K562 (cell line): ENCODE results near the gene OVOL3. TPM values are rescaled to one million over a fixed set of nuclear protein-coding genes. Genes with fewer than 3 reads are reported as not detected.

Experiments used
- ATAC-seq: fragments of 200-7000 bp; cut with Tn5 transposase; 3 replicates; pipeline ENCODE4 v1.9.1; 2020; ENCODE audit warnings: moderate library complexity
- BruUV-seq: library from RNA; stranded (reverse); fragments of 400-500 nt; replicated peaks from 2 replicates; lab custom pipeline; 2021; lab: Mats Ljungman, UMichigan
- CTCF ChIA-PET: fragments of 300-600 bp; formaldehyde crosslinking; extraction: SDS; loops from one replicate; lab custom pipeline; 2021; ENCODE audit warnings: low intra/inter-chr PET ratio; lab: Yijun Ruan, JAX
- POLR2A ChIA-PET: fragments of 300-600, 350-650 bp; sonication (Branson Sonifier 250); formaldehyde crosslinking; extraction: SDS; loops from one replicate; lab custom pipeline; 2021; ENCODE audit warnings: antibody characterized with exemption, inconsistent platforms; lab: Yijun Ruan, JAX
- DNase-seq, 4 experiments: peaks; one replicate each; pipeline versions ENCODE4 v3.0.0 to v3.0.0-alpha.2; 2011 to 2018; ENCODE audit warnings: low spot score in 3 of 4, mixed read lengths in 3 of 4; ENCODE audit errors: extremely low read depth in 1 of 4
- FAIRE-seq: peaks from 2 replicates; lab custom pipeline; 2011; peaks lifted over from hg19 to GRCh38; lab: Jason Lieb, UNC
- H2AFZ ChIP-seq: 2 replicates; pipeline ENCODE4 v1.6.0; 2011; ENCODE audit warnings: low read depth, low read length, control low read depth, inconsistent platforms
- H3K27ac ChIP-seq: fragments of 200-600 bp; 3 replicates; pipeline ENCODE4 v1.8.0; 2011; ENCODE audit warnings: low read depth, mild to moderate bottlenecking, control low read depth, inconsistent platforms, low read length, moderate library complexity, mixed read lengths; ENCODE audit errors: extremely low read depth
- H3K27me3 ChIP-seq, 2 experiments: fragments of 300-600 bp in 1 of 2; 2 replicates in 1 of 2; 3 replicates in 1 of 2; pipeline versions ENCODE4 v1.6.0 to v1.8.0; 2011; ENCODE audit warnings: inconsistent platforms in 2 of 2, low read length in 2 of 2, mild to moderate bottlenecking in 1 of 2, mixed read lengths in 1 of 2, moderate library complexity in 1 of 2; ENCODE audit not compliant: control insufficient read depth in 2 of 2, insufficient read depth in 2 of 2
- H3K36me3 ChIP-seq: fragments of 300-600 bp; 3 replicates; pipeline ENCODE4 v1.8.0; 2011; ENCODE audit warnings: mild to moderate bottlenecking, low read length, inconsistent platforms; ENCODE audit not compliant: control insufficient read depth, insufficient read depth
- H3K4me1 ChIP-seq, 2 experiments: fragments of 200-600 bp in 1 of 2; replicated peaks in 1 of 2; 2 replicates in 1 of 2; 3 replicates in 1 of 2; pipeline versions ENCODE4 v1.5.1 to v1.8.0; 2011; ENCODE audit warnings: inconsistent platforms in 2 of 2, low read length in 2 of 2, mild to moderate bottlenecking in 1 of 2, mixed read lengths in 1 of 2, moderate library complexity in 1 of 2; ENCODE audit not compliant: control insufficient read depth in 2 of 2, insufficient read depth in 2 of 2
- H3K4me2 ChIP-seq: 2 replicates; pipeline ENCODE4 v1.6.1; 2011; ENCODE audit warnings: low read length, control low read depth, inconsistent platforms, mixed read lengths; ENCODE audit not compliant: insufficient read depth
- H3K4me3 ChIP-seq: fragments of 200-600 bp; sonication (generic), shearing (Covaris generic); 2 replicates; pipeline ENCODE4 v1.5.1; 2016; ENCODE audit warnings: control low read depth, inconsistent platforms
- H3K79me2 ChIP-seq: fragments of 200-600 bp; 3 replicates; pipeline ENCODE4 v1.8.0; 2011; ENCODE audit warnings: low read length, inconsistent platforms; ENCODE audit not compliant: control insufficient read depth, insufficient read depth
- H3K9ac ChIP-seq, 2 experiments: 2 replicates each; pipeline versions ENCODE4 v1.6.0 to v1.6.1; 2011; ENCODE audit warnings: low read depth in 2 of 2, low read length in 2 of 2, control low read depth in 1 of 2, inconsistent platforms in 1 of 2, mild to moderate bottlenecking in 1 of 2, mixed read lengths in 1 of 2; ENCODE audit not compliant: insufficient read depth in 1 of 2
- H3K9me1 ChIP-seq: one replicate; pipeline ENCODE4 v1.6.0; 2011; ENCODE audit warnings: inconsistent platforms, mild to moderate bottlenecking, low read length, moderate library complexity; ENCODE audit not compliant: control insufficient read depth, insufficient read depth
- H3K9me3 ChIP-seq: replicated peaks from 2 replicates; pipeline ENCODE4 v1.5.1; 2011; ENCODE audit warnings: low read depth, low read length, inconsistent platforms; ENCODE audit not compliant: control insufficient read depth, insufficient read depth
- H4K20me1 ChIP-seq: replicated peaks from 2 replicates; pipeline ENCODE4 v1.6.1; 2011; ENCODE audit warnings: low read length, inconsistent platforms, mixed read lengths; ENCODE audit not compliant: control insufficient read depth, insufficient read depth
- ARID2 ChIP-seq: fragments of 450-650 bp; IDR thresholded peaks from 2 replicates; pipeline ENCODE4 v1.6.1; 2017; ENCODE audit warnings: antibody characterized with exemption, mild to moderate bottlenecking
- CBFA2T2 ChIP-seq: fragments of 450-650 bp; conservative IDR thresholded peaks from 2 replicates; pipeline ENCODE4 v1.6.1; 2017; ENCODE audit warnings: mild to moderate bottlenecking
- CEBPB ChIP-seq: fragments of 450-650 bp; IDR thresholded peaks from 2 replicates; pipeline ENCODE4 v1.6.1; 2016; ENCODE audit warnings: missing genetic modification characterization, missing compliant biosample characterization
- DIDO1 ChIP-seq: fragments of 450-650 bp; IDR thresholded peaks from 2 replicates; pipeline ENCODE4 v1.6.1; 2016; ENCODE audit warnings: low read depth, missing biosample characterization, missing genetic modification characterization
- FOXA1 ChIP-seq: fragments of 450-650 bp; IDR thresholded peaks from 2 replicates; pipeline ENCODE4 v1.6.1; 2016; ENCODE audit warnings: mild to moderate bottlenecking, borderline replicate concordance
- FOXA3 ChIP-seq, 2 experiments: fragments of 450-650 bp in 1 of 2; sonication (generic) in 1 of 2; formaldehyde crosslinking; IDR thresholded peaks in 1 of 2; conservative IDR thresholded peaks in 1 of 2; 2 replicates each; pipeline versions ENCODE4 v1.4.0 to v1.8.0; 2020 to 2022; ENCODE audit warnings: mild to moderate bottlenecking in 2 of 2, missing genetic modification reagents in 1 of 2
- RAD21 ChIP-seq, 2 experiments: fragments of 250-450 bp in 1 of 2; fragments of 450-650 bp in 1 of 2; sonication (Bioruptor Pico) in 1 of 2; formaldehyde crosslinking in 1 of 2; IDR thresholded peaks in 1 of 2; conservative IDR thresholded peaks in 1 of 2; 2 replicates each; pipeline versions ENCODE4 v1.4.0 to v1.8.0; 2020 to 2022; ENCODE audit warnings: mild to moderate bottlenecking in 2 of 2, moderate library complexity in 1 of 2
- SAFB2 ChIP-seq: fragments of 200-400 bp; formaldehyde crosslinking; IDR thresholded peaks from 2 replicates; pipeline ENCODE4 v1.6.1; 2018; ENCODE audit warnings: borderline replicate concordance, low read length, low read depth, moderate library complexity; ENCODE audit not compliant: severe bottlenecking
- SREBF2 ChIP-seq: sonication (generic); formaldehyde crosslinking; IDR thresholded peaks from 2 replicates; pipeline ENCODE4 v1.4.0; 2020; ENCODE audit warnings: mild to moderate bottlenecking, missing genetic modification reagents
- SRSF3 ChIP-seq: fragments of 200-400 bp; formaldehyde crosslinking; IDR thresholded peaks from 2 replicates; pipeline ENCODE4 v1.6.1; 2016; ENCODE audit warnings: mild to moderate bottlenecking, low read length, moderate library complexity; ENCODE audit not compliant: insufficient read depth
- STAT6 ChIP-seq: sonication (generic); formaldehyde crosslinking; IDR thresholded peaks from 2 replicates; pipeline ENCODE4 v1.8.1; 2023; ENCODE audit warnings: mild to moderate bottlenecking, missing genetic modification reagents
- YY1 ChIP-seq, 3 experiments: IDR thresholded peaks; 2 replicates each; pipeline ENCODE4 v1.6.1; 2011; ENCODE audit warnings: low read length in 2 of 3, mild to moderate bottlenecking in 2 of 3, moderate library complexity in 2 of 3, borderline replicate concordance in 1 of 3, control low read depth in 1 of 3, low read depth in 1 of 3; ENCODE audit not compliant: insufficient read depth in 3 of 3, insufficient replicate concordance in 2 of 3, control insufficient read depth in 1 of 3, insufficient read length in 1 of 3; ENCODE audit errors: extremely low read depth in 1 of 3
- ZC3H11A ChIP-seq: IDR thresholded peaks from 2 replicates; pipeline ENCODE4 v1.6.1; 2012; ENCODE audit warnings: low read depth, low read length, improper control_type of control experiment
- ZNF24 ChIP-seq: fragments of 450-650 bp; IDR thresholded peaks from 2 replicates; pipeline ENCODE4 v1.6.1; 2016
- ZNF408 ChIP-seq: fragments of 250-450 bp; sonication (Bioruptor Pico); IDR thresholded peaks from 2 replicates; pipeline ENCODE4 v1.4.0; 2020; ENCODE audit warnings: low read depth, mild to moderate bottlenecking, moderate library complexity
- ZNF518B ChIP-seq: fragments of 250-450 bp; sonication (Bioruptor Pico); IDR thresholded peaks from 2 replicates; pipeline ENCODE4 v1.5.0; 2021; ENCODE audit warnings: mild to moderate bottlenecking, moderate library complexity
- ZNF717 ChIP-seq: fragments of 250-450 bp; sonication (Bioruptor Pico); IDR thresholded peaks from 2 replicates; pipeline ENCODE4 v1.5.0; 2021
- WGBS: fragments of 100-300 bp; shearing (Covaris generic); methylation state at CpG from one replicate; pipeline ENCODE4 v1.1.6; 2016; ENCODE audit warnings: low coverage, mixed read lengths; ENCODE audit not compliant: insufficient coverage; ENCODE audit errors: missing lambda C conversion rate; 5-methylcytosine and 5-hydroxymethylcytosine counted together
- in situ Hi-C: fragments of 300-500 bp; cut with MboI; formaldehyde crosslinking; loops from 4 replicates; pipeline ENCODE4 v1.15.0; 2018; ENCODE audit warnings: inconsistent platforms, mixed read lengths
- intact Hi-C: fragments of 100-400 bp; cut with micrococcal nuclease; formaldehyde crosslinking; loops from 2 replicates; pipeline ENCODE4 v1.14.2; 2022
- polyA plus RNA-seq, 8 experiments: library from polyadenylated mRNA; depleted of rRNA in 4 of 8; stranded (reverse) in 5 of 8; unstranded in 3 of 8; fragments of >200 nt; fragmentation: Nextera tagmentation in 2 of 8; fragmentation: Illumina TruSeq in 1 of 8; extraction: Ambion mirVana in 2 of 8; extraction: Trizol in 1 of 8; gene quantifications; 2 replicates each; pipeline versions ENCODE4 v1.2.1 to v1.2.3, GENCODE V29; 2011 to 2014; ENCODE audit warnings: inconsistent platforms in 1 of 8, missing spikeins in 1 of 8
- total RNA-seq, 7 experiments: library from RNA; depleted of rRNA in 6 of 7; stranded (reverse); fragments of >200 nt in 6 of 7; fragmentation: Illumina TruSeq in 2 of 7; extraction: Trizol in 2 of 7; gene quantifications; 2 replicates each; pipeline versions ENCODE4 v1.2.1 to v1.2.3, GENCODE V29; 2011 to 2021; ENCODE audit warnings: low replicate concordance in 1 of 7

Gene OVOL3
- total and polyA plus RNA-seq, 9 of the 15 experiments (the other 6 are each of a cell fraction or from before 2014, with no cell fraction given), result not detected

DNA sequence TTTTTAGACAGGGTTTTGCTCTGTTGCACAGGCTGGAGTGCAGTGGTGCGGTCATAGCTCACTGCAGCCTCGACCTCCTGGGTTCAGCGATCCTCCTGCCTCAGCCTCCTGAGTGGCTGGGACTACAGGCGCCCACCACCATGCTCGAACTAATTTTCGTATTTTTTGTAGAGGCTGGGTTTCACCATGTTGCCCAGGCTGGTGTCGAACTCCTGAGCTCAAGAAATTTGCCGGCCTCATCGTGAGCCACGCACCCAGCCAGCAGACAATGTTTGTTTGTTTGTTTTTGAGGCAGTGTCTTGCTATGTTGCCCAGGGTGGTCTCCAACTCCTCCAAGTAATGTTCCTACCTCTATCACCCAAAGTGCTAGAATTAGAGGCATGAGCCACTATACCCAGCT, 42.2 kb downstream of the OVOL3 start:
- intact Hi-C loops, result no loop called here
- H3K9me1 ChIP-seq, result no peaks in the 10 kb centered on the region
- H3K9me3 ChIP-seq, result no peaks in the 10 kb centered on the region
- no peaks in the 10 kb centered on the region for H3K27me3 ChIP-seq
- POLR2A ChIA-PET, result interaction anchor here (0.6 to 1.7 kb wide), 4 partner anchors 36 to 210 kb away, joined by 3 to 4 read pairs (median 4); partner anchors contain the start of genes ZNF146 and ZNF565
- in situ Hi-C loops, result no loop called here
- peaks cover 0 to 13% of the 10 kb centered on the region in 2 experiments; a peak in 2 of 5 replicates for H3K4me1 ChIP-seq
- no peak overlapping the region for H3K27ac ChIP-seq
- H2AFZ ChIP-seq, result no peak overlapping the region
- no peaks in the 10 kb centered on the region for H4K20me1 ChIP-seq
- H3K4me2 ChIP-seq, result no peak overlapping the region
- no peak for ATAC-seq
- no peak overlapping the region for H3K9ac ChIP-seq
- H3K79me2 ChIP-seq, result no peaks in the 10 kb centered on the region
- WGBS, result 97% methylated on average over 10 of the region's 10 CpGs
- BruUV-seq, result no TSS peak
- CTCF ChIA-PET, result no interaction called here
- H3K36me3 ChIP-seq, result peaks cover 37% of the 10 kb centered on the region; the same call in 2 of the 3 replicates
- DNase-seq, result no peak
- H3K4me3 ChIP-seq, result no peak overlapping the region
- no peak for FAIRE-seq
- TF ChIP-seq ZC3H11A (no peak), ZNF717 (CRISPR knock-in tag) (no peak), SRSF3 (no peak), YY1 (IDR thresholded peaks at IDR 0.05; ENCODE audit: borderline replicate concordance in 1 of 3, control insufficient read depth in 1 of 3, extremely low read depth in 1 of 3, insufficient read depth in 3 of 3, insufficient read length in 1 of 3, insufficient replicate concordance in 2 of 3, low read depth in 1 of 3, low read length in 2 of 3) (no peak), ZNF408 (no peak), FOXA1 (no peak), ZNF24 (no peak), FOXA3 (CRISPR knock-in tag; conservative IDR thresholded peaks at IDR 0.05 in 1 of 2, IDR thresholded peaks at IDR 0.05 in 1 of 2) (no peak), STAT6 (CRISPR knock-in tag) (no peak), ARID2 (no peak), SAFB2 (no peak), CBFA2T2 (no peak), SREBF2 (CRISPR knock-in tag) (no peak), DIDO1 (tag) (no peak), CEBPB (no peak), RAD21 (CRISPR knock-in tag; conservative IDR thresholded peaks at IDR 0.05 in 1 of 2, IDR thresholded peaks at IDR 0.05 in 1 of 2) (no peak), ZNF518B (CRISPR knock-in tag) (no peak)
